ENCODE data around the gene ACO1.

Gene ACO1

DNA sequence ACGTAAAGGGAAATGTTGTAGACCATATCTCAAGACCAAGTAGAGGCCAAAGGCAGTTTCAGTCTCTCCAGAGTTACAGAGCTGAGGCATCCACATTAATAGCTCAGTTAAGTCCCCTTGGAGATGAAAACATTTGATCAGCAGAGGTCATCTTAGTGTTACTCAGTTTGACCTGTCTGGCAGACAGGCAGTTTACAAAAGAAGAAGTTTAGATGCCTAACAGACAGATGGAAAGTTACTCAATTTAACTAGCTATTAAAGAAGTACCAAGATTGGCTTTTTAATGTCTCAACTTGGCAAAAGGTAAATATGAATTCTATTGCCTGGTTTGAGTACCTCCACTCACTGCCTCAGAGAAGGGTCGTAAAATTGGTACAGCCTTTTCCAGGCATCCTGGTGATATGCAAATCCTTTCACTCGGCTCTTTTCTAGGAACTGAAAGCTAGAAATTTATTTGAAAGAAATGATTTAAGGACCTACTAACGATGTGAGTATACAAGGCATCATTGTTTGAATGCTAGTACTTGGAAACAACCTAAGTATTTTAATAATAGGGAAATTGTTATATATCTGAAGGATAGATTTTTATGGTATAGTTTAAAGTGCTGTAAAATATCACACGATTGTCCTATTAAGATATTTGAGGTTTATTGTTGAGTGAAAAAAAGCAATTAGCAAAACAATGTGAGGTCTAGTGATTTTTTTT is 14.8 kb downstream of the ACO1 start:
- Histone ChIP-seq H3K4me1 (ENCODE audit: control insufficient read depth, insufficient read depth, low read length, poor library complexity, severe bottlenecking) (peaks cover 17% of the 10 kb centered on the region), H3K27ac (ENCODE audit: low read depth, low read length, severe bottlenecking) (no peak overlapping the region), H3K4me3 (ENCODE audit: extremely low read depth, insufficient read depth, low read length, poor library complexity, severe bottlenecking) (no peak overlapping the region), H3K36me3 (ENCODE audit: control insufficient read depth, insufficient read depth, low read length) (no peaks in the 10 kb centered on the region), H3K9me3 (ENCODE audit: control insufficient read depth, low read length) (no peaks in the 10 kb centered on the region)
- 89 to 91% methylated on average over 2 to 3 of the region's 5 CpGs for WGBS, 2 experiments (ENCODE audit: insufficient coverage in 2 of 2)

DNA sequence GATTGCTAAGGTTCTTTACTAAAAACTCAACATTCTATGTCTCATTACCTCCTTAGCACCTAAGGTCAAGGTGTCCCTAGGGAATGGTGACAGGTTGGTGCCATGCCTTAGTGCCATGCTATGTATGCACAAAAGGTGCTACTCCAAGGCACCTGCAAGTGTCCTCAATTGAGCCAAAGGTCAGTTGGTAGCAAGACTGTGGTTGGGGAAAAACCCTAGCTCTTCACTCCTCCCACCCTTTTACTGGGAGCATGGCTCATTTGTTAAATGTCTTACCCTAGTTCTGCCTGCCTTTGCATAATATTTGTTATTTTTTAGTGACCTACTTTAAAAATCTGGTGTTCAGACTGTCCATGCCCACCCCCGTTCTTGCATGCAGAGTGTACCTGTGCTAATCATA is 17.0 kb downstream of the ACO1 start:
- WGBS, 2 experiments (ENCODE audit: insufficient coverage in 2 of 2) = 100% methylated on average over 1 of the region's 1 CpG; no CpG with 5 or more reads in 1 of the 2 experiments
- no peak overlapping the region for H3K27ac ChIP-seq (ENCODE audit: low read depth, low read length, severe bottlenecking)
- H3K4me3 ChIP-seq (ENCODE audit: extremely low read depth, insufficient read depth, low read length, poor library complexity, severe bottlenecking) = no peak overlapping the region
- H3K4me1 ChIP-seq (ENCODE audit: control insufficient read depth, insufficient read depth, low read length, poor library complexity, severe bottlenecking) = peaks cover 14% of the 10 kb centered on the region
- H3K9me3 ChIP-seq (ENCODE audit: control insufficient read depth, low read length) = no peaks in the 10 kb centered on the region
- peaks cover 16% of the 10 kb centered on the region for H3K36me3 ChIP-seq (ENCODE audit: control insufficient read depth, insufficient read depth, low read length)

DNA sequence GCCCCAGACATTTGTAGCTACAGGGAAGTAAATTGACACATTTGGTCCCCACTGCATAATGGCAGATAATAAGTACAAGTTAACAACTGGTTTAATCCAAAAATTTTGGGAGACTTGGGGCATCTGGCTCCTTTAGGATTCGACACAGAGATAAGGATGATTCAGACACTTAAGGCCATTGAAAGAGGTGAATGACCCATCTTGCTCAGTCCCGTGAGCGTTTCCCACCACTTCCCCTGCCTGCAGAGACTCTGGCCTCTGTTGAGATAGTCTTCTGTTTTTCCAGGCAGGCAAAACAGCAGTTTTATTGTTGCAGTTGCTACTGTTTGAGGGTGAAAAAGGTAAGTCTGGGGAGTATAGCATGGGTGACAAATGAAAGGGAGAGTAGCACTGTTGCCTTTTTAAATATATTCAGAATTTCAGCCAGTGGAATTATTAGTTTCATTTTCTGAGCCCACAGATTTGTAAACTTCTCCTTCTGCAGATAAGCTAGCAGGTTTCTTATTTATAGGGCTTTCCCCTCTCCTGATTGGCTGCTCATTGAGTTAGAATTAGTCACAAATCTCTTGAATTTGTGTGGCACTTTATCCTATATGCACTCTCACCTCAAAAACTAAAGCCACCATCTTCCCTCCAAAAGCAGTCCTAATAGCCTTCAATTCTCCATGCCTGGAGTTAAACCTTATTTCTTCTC is 19.3 kb downstream of the ACO1 start:
- Histone ChIP-seq H3K9me3 (ENCODE audit: control insufficient read depth, low read length) (no peaks in the 10 kb centered on the region), H3K36me3 (ENCODE audit: control insufficient read depth, insufficient read depth, low read length) (peaks cover 35% of the 10 kb centered on the region), H3K4me1 (ENCODE audit: control insufficient read depth, insufficient read depth, low read length, poor library complexity, severe bottlenecking) (peaks cover 8% of the 10 kb centered on the region), H3K4me3 (ENCODE audit: extremely low read depth, insufficient read depth, low read length, poor library complexity, severe bottlenecking) (no peak overlapping the region), H3K27ac (ENCODE audit: low read depth, low read length, severe bottlenecking) (peak overlapping the region; percentile 33)
- WGBS, 2 experiments (ENCODE audit: insufficient coverage in 2 of 2) = 80 to 100% methylated on average over 1 to 3 of the region's 3 CpGs

DNA sequence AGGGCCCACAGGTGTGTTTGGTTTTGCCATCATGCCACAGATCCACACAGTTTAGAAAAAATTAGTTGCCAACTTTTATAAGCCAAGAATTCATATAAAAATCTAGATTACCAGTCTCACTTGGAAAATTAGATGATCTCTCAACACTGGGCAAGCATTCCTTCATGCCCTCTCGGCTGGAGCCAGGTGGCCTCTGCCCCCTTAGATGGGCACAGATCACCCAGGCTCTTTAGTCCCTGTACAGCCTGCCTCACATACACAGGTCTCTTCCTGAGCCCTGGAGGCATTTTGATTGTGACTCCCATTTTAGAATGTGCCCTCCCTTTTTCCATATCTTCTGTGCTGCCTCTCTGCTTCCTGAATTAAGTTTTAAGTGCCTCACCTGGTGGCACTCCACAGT is 20.0 kb downstream of the ACO1 start:
- Histone ChIP-seq H3K4me1 (ENCODE audit: control insufficient read depth, insufficient read depth, low read length, poor library complexity, severe bottlenecking) (peaks cover 8% of the 10 kb centered on the region), H3K4me3 (ENCODE audit: extremely low read depth, insufficient read depth, low read length, poor library complexity, severe bottlenecking) (no peak overlapping the region), H3K27ac (ENCODE audit: low read depth, low read length, severe bottlenecking) (no peak overlapping the region), H3K36me3 (ENCODE audit: control insufficient read depth, insufficient read depth, low read length) (peaks cover 42% of the 10 kb centered on the region), H3K9me3 (ENCODE audit: control insufficient read depth, low read length) (no peaks in the 10 kb centered on the region)
- 80 to 100% methylated on average over 1 of the region's 1 CpG for WGBS, 2 experiments (ENCODE audit: insufficient coverage in 2 of 2)

DNA sequence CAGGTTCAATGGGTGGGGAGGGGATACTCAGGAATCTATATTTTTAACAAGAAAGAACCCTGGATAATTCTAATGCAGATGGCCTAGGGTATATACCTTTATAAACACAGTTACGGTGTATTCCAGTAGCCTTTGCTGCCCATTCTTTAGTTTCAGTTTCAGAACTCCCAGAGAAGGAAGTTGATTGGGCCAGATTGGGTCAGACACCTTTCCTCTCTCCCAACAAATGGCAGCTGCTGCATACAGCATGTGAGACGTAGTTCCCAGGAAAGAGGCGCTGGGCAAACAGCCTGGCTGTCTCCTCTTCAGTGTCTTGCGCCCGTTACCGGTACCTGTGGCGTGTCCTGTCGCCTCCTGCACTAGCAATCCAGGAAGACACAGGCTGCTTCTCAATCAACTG is 20.4 kb downstream of the ACO1 start:
- 79 to 100% methylated on average over 1 to 6 of the region's 8 CpGs for WGBS, 2 experiments (ENCODE audit: insufficient coverage in 2 of 2)
- Histone ChIP-seq H3K9me3 (ENCODE audit: control insufficient read depth, low read length) (no peaks in the 10 kb centered on the region), H3K36me3 (ENCODE audit: control insufficient read depth, insufficient read depth, low read length) (peaks cover 45% of the 10 kb centered on the region), H3K4me3 (ENCODE audit: extremely low read depth, insufficient read depth, low read length, poor library complexity, severe bottlenecking) (no peak overlapping the region), H3K4me1 (ENCODE audit: control insufficient read depth, insufficient read depth, low read length, poor library complexity, severe bottlenecking) (peaks cover 8% of the 10 kb centered on the region), H3K27ac (ENCODE audit: low read depth, low read length, severe bottlenecking) (no peak overlapping the region)

DNA sequence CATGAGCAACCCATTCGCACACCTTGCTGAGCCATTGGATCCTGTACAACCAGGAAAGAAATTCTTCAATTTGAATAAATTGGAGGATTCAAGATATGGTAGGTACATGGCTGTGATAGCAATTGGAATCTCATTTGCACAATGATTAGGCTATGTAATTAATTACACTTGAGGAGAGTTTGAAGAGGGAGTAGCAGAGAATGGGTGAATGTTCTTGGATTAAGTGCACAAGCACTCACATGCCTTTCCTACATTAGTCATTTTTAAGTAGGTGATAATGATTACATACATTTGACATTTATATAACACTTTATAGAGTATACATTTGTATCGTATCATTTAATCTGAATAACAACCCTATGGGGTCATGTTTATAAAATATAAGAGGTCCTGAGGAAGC is 21.1 kb downstream of the ACO1 start:
- no peak overlapping the region for H3K4me3 ChIP-seq (ENCODE audit: extremely low read depth, insufficient read depth, low read length, poor library complexity, severe bottlenecking)
- peaks cover 8% of the 10 kb centered on the region for H3K4me1 ChIP-seq (ENCODE audit: control insufficient read depth, insufficient read depth, low read length, poor library complexity, severe bottlenecking)
- no peak overlapping the region for H3K27ac ChIP-seq (ENCODE audit: low read depth, low read length, severe bottlenecking)
- H3K9me3 ChIP-seq (ENCODE audit: control insufficient read depth, low read length) = no peaks in the 10 kb centered on the region
- WGBS, 2 experiments (ENCODE audit: insufficient coverage in 2 of 2) = 100% methylated on average over 1 of the region's 2 CpGs; no CpG with 5 or more reads in 1 of the 2 experiments
- H3K36me3 ChIP-seq (ENCODE audit: control insufficient read depth, insufficient read depth, low read length) = peaks cover 45% of the 10 kb centered on the region

DNA sequence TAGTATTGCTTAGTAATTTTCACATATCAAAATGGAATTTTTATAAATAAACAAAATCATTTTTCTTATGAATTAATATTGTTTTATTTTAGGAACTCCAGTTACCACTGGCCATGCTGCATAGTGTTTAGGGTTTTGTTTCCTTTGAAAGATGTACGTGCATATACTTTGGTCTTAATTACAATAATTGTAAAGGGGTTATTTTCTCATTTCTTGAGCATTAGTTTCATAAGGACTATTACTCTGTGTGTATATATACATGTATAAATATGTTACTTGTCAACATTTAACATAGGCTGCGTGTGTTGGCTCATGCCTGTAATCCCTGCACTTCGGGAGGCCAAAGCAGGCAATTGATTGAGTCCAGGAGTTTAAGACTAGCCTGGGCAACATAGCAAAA is 21.6 kb downstream of the ACO1 start:
- Histone ChIP-seq H3K27ac (ENCODE audit: low read depth, low read length, severe bottlenecking) (no peak overlapping the region), H3K9me3 (ENCODE audit: control insufficient read depth, low read length) (no peaks in the 10 kb centered on the region), H3K4me3 (ENCODE audit: extremely low read depth, insufficient read depth, low read length, poor library complexity, severe bottlenecking) (no peak overlapping the region), H3K36me3 (ENCODE audit: control insufficient read depth, insufficient read depth, low read length) (peaks cover 45% of the 10 kb centered on the region), H3K4me1 (ENCODE audit: control insufficient read depth, insufficient read depth, low read length, poor library complexity, severe bottlenecking) (peaks cover 8% of the 10 kb centered on the region)
- no CpG with 5 or more reads among the region's 3 CpGs for WGBS, 2 experiments (ENCODE audit: insufficient coverage in 2 of 2)

DNA sequence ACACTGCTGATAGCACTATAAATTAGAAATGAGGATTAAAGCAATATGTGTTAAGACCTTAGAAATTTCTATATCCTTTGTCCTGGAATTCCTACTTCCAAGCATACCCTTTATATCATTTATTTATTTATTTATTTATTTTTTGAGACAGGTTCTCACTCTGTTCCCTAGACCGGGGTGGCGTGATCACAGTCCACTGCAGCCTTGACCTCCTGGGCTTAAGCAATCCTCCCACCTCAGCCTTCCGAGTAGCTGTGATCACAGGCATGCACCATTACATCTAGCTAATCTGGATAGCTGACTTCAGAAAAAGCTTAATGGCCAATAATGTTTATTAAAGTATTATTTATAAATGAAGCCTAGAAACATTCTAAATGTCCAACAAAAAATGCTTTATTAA is 27.3 kb downstream of the ACO1 start:
- 81 to 85% methylated on average over 2 of the region's 3 CpGs for WGBS, 2 experiments (ENCODE audit: insufficient coverage in 2 of 2)
- Histone ChIP-seq H3K9me3 (ENCODE audit: control insufficient read depth, low read length) (no peaks in the 10 kb centered on the region), H3K36me3 (ENCODE audit: control insufficient read depth, insufficient read depth, low read length) (peaks cover 33% of the 10 kb centered on the region), H3K4me1 (ENCODE audit: control insufficient read depth, insufficient read depth, low read length, poor library complexity, severe bottlenecking) (no peaks in the 10 kb centered on the region), H3K4me3 (ENCODE audit: extremely low read depth, insufficient read depth, low read length, poor library complexity, severe bottlenecking) (no peak overlapping the region), H3K27ac (ENCODE audit: low read depth, low read length, severe bottlenecking) (no peak overlapping the region)

DNA sequence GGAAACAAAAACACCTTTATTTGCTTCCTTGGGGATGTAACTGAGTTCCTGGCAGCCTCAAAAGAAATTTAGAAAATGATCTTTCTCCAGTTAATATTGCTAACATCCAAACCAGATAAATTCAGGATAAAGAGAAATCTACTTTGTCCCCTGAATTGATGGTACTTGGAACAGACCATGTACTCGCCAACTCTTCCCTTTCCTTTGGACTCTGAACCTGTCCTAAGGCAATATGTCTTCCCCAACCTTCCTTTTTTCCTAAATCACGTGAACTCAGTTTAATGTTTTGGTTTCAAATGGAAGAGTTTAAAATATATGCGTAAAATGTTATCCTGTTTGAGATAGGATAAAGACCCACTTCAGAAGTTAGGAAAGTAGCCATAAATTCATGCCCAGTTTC is 28.0 kb downstream of the ACO1 start:
- 100% methylated on average over 2 of the region's 3 CpGs; no CpG with 5 or more reads in 1 of the 2 experiments for WGBS, 2 experiments (ENCODE audit: insufficient coverage in 2 of 2)
- Histone ChIP-seq H3K27ac (ENCODE audit: low read depth, low read length, severe bottlenecking) (no peak overlapping the region), H3K4me1 (ENCODE audit: control insufficient read depth, insufficient read depth, low read length, poor library complexity, severe bottlenecking) (no peaks in the 10 kb centered on the region), H3K9me3 (ENCODE audit: control insufficient read depth, low read length) (no peaks in the 10 kb centered on the region), H3K4me3 (ENCODE audit: extremely low read depth, insufficient read depth, low read length, poor library complexity, severe bottlenecking) (no peak overlapping the region), H3K36me3 (ENCODE audit: control insufficient read depth, insufficient read depth, low read length) (peaks cover 29% of the 10 kb centered on the region)

DNA sequence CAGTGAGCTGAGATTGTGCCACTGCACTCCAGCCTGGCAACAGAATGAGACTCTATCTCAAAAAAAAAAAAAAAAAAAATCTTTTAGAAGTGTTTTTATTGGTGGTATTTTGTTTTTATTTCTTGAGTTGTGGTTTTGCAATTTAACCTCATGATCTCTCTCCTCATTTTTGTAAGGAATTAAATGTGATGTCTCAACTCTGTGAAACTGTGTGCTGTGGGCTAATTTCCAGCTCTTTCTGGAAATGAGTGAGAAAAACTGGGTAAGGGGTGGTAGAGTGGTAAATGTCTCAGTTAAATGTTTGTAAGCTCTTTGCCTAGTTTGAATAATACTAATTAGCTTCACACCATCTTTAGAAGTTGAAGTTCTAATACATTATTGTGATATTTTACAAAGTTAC is 29.0 kb downstream of the ACO1 start:
- H3K27ac ChIP-seq (ENCODE audit: low read depth, low read length, severe bottlenecking) = no peak overlapping the region
- no peak overlapping the region for H3K4me3 ChIP-seq (ENCODE audit: extremely low read depth, insufficient read depth, low read length, poor library complexity, severe bottlenecking)
- H3K4me1 ChIP-seq (ENCODE audit: control insufficient read depth, insufficient read depth, low read length, poor library complexity, severe bottlenecking) = no peaks in the 10 kb centered on the region
- H3K36me3 ChIP-seq (ENCODE audit: control insufficient read depth, insufficient read depth, low read length) = peaks cover 28% of the 10 kb centered on the region
- H3K9me3 ChIP-seq (ENCODE audit: control insufficient read depth, low read length) = no peaks in the 10 kb centered on the region

DNA sequence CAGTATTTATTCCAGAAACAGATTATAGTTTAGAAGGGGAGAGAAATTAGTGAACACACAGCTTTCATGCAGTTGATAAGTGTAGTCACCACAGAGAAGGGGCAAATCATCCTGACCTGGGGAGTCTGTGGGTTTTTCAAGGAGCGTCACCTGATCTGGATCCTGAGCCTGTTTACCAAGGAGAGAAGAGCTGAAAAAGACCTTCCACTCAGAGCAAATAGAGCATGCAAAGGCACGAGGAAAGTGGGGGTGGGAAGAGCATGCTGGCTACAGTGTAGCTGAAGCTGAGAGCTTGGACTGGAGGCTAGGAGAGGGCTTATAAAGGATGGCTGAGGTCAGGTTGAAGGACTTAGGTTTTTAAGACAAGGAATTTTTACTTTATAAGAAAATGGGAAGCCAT is 30.4 kb downstream of the ACO1 start:
- WGBS, 2 experiments (ENCODE audit: insufficient coverage in 2 of 2) = 90 to 95% methylated on average over 2 of the region's 2 CpGs
- H3K27ac ChIP-seq (ENCODE audit: low read depth, low read length, severe bottlenecking) = no peak overlapping the region
- no peaks in the 10 kb centered on the region for H3K9me3 ChIP-seq (ENCODE audit: control insufficient read depth, low read length)
- peaks cover 15% of the 10 kb centered on the region for H3K36me3 ChIP-seq (ENCODE audit: control insufficient read depth, insufficient read depth, low read length)
- H3K4me1 ChIP-seq (ENCODE audit: control insufficient read depth, insufficient read depth, low read length, poor library complexity, severe bottlenecking) = no peaks in the 10 kb centered on the region
- no peak overlapping the region for H3K4me3 ChIP-seq (ENCODE audit: extremely low read depth, insufficient read depth, low read length, poor library complexity, severe bottlenecking)
